H1 (cell line): ENCODE measurements around the gene GALNT6. TPM values are rescaled to one million over a fixed set of nuclear protein-coding genes. Genes with fewer than 3 reads are reported as not detected.

ENCODE experiments used
- MAFK ChIP-seq: IDR thresholded peaks from 2 replicates; pipeline ENCODE4 v1.6.1; 2012; ENCODE audit warnings: low read depth, mild to moderate bottlenecking, improper control_type of control experiment, low read length
- SP2 ChIP-seq: IDR thresholded peaks from 2 replicates; pipeline ENCODE4 v1.6.1; 2012; ENCODE audit warnings: mild to moderate bottlenecking, low read length, inconsistent platforms
- polyA plus RNA-seq, 7 experiments: library from polyadenylated mRNA; depleted of rRNA in 3 of 7; stranded (reverse) in 5 of 7; unstranded in 2 of 7; fragments of >200 nt in 5 of 7; fragments of 200-250 nt in 2 of 7; gene quantifications; 1 replicate in 5 of 7; 2 replicates in 1 of 7; 4 replicates in 1 of 7; pipeline versions ENCODE4 v1.2.1 to v1.2.3, GENCODE V29; 2011 to 2013; ENCODE audit warnings: missing spikeins in 2 of 7, mixed read lengths in 2 of 7
- total RNA-seq: library from RNA; stranded (reverse); fragmentation: NEBNext Ultra II Directional; extraction: Animal tissue kit (Norgen Biotek cat#: 25700); gene quantifications from 2 replicates; pipeline ENCODE4 v1.2.1, GENCODE V29; 2021
- TF ChIP-seq, protein P1 (sequence below): IDR thresholded peaks from 2 replicates; pipeline ENCODE4 v1.6.1; 2011; ENCODE audit warnings: low read depth, mild to moderate bottlenecking, low read length; ENCODE audit not compliant: insufficient read depth
- TF ChIP-seq, protein P2 (sequence below): IDR thresholded peaks from 2 replicates; pipeline ENCODE4 v1.6.1; 2012; ENCODE audit warnings: inconsistent platforms

Gene GALNT6
- total and polyA plus RNA-seq, 2 of the 8 experiments (the other 6 are each of a cell fraction or from before 2014, with no cell fraction given), result 5.8 to 10.7 TPM

DNA sequence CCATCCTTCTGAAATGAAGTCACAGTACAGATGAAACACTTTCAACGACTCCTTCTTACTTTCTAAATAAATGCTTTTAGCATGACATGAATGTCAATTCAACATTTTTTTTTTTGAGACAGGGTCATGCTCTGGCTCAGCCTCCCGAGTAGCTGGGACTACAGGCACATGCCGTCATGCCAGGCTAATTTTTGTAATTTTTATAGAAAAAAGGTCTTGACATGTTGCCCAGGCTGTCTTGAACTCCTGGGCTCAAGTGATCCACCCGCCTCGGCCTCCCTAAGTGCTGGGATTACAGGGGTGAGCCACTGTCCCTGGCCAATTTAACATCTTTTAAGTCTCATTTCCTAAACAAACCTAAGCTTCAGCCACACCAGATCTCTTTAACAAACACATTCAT is 16.4 kb downstream of the GALNT6 start (continued):
- TF ChIP-seq, protein P1, sequence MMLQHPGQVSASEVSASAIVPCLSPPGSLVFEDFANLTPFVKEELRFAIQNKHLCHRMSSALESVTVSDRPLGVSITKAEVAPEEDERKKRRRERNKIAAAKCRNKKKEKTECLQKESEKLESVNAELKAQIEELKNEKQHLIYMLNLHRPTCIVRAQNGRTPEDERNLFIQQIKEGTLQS, result no peak
- TF ChIP-seq SP2, result no peak
- TF ChIP-seq, protein P2, sequence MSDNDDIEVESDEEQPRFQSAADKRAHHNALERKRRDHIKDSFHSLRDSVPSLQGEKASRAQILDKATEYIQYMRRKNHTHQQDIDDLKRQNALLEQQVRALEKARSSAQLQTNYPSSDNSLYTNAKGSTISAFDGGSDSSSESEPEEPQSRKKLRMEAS, result no peak
- TF ChIP-seq MAFK, result no peak
